Subcutaneous abdominal adipose tissue (tissue), 5 donors: ENCODE results near the gene GSTO2.

Experiments
- H3K27ac ChIP-seq: one replicate; pipeline ENCODE4 v1.7.0; 2013; ENCODE audit warnings: low read depth, mild to moderate bottlenecking, inconsistent platforms, low read length, moderate library complexity
- H3K27me3 ChIP-seq, 5 donors: one replicate each; pipeline ENCODE4 v1.7.0; 2013; ENCODE audit warnings: low read length in 5 of 5, inconsistent platforms in 1 of 5; ENCODE audit not compliant: control insufficient read depth in 5 of 5, insufficient read depth in 4 of 5
- H3K36me3 ChIP-seq, 5 donors: one replicate each; pipeline ENCODE4 v1.7.0; 2013; ENCODE audit warnings: low read length in 5 of 5; ENCODE audit not compliant: control insufficient read depth in 5 of 5, insufficient read depth in 5 of 5
- H3K4me1 ChIP-seq, 5 donors: one replicate each; pipeline ENCODE4 v1.7.0; 2013; ENCODE audit warnings: low read length in 5 of 5, mild to moderate bottlenecking in 3 of 5, moderate library complexity in 1 of 5; ENCODE audit not compliant: control insufficient read depth in 5 of 5, insufficient read depth in 5 of 5
- H3K4me3 ChIP-seq, 5 donors: one replicate each; pipeline ENCODE4 v1.7.0; 2013; ENCODE audit warnings: low read length in 5 of 5, low read depth in 1 of 5
- H3K9ac ChIP-seq, 5 donors: one replicate each; pipeline ENCODE4 v1.7.0; 2013; ENCODE audit warnings: low read length in 5 of 5, mild to moderate bottlenecking in 4 of 5, moderate library complexity in 3 of 5
- H3K9me3 ChIP-seq, 5 donors: one replicate each; pipeline ENCODE4 v1.7.0; 2013; ENCODE audit warnings: low read length in 5 of 5; ENCODE audit not compliant: control insufficient read depth in 5 of 5
- donor health status: healthy.
- donor health status: healthy.
- donor health status: healthy.
- donor health status: healthy.
- donor health status: healthy.

Gene GSTO2

DNA sequence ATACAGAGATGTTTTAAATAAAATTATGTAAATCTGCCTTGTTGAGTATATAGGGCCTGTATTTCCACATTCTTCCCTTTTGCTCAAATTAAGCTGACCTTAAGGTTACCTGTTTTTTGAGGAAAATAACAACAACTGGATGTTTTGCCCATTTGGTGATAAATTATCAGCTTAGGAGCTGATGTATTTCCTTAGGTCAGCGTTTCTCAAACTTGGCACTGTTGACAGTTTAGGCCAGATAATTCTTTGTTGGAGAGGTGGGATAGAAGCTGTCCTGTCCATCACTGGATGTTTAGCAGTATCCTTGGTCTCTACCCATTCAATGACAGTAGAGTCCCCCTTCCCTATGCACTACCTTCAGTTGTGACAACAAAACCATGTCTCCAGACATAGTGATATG is 7.2 kb downstream of the GSTO2 start:
- H3K27me3 ChIP-seq, result peaks cover 0 to 20% (median 11%) of the 10 kb centered on the region in 5 donors
- no peaks in the 10 kb centered on the region for H3K36me3 ChIP-seq
- no peak overlapping the region for H3K27ac ChIP-seq
- H3K4me1 ChIP-seq, result peaks cover 0 to 8% (median 6%) of the 10 kb centered on the region in 5 donors
- H3K9me3 ChIP-seq, result no peaks in the 10 kb centered on the region
- no peak overlapping the region for H3K9ac ChIP-seq
- no peak overlapping the region for H3K4me3 ChIP-seq

DNA sequence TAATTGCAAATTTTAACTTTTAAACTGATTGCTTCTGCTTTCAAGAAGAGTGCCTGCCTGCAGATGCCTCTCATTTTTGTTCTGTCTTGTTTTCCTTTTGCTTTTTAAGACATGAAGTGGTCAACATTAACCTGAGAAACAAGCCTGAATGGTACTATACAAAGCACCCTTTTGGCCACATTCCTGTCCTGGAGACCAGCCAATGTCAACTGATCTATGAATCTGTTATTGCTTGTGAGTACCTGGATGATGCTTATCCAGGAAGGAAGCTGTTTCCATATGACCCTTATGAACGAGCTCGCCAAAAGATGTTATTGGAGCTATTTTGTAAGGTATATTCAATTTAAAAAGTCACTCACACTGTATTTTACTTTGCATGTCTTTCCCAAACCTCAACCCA is 8.8 kb downstream of the GSTO2 start:
- H3K27me3 ChIP-seq, result peaks cover 0 to 20% (median 11%) of the 10 kb centered on the region in 5 donors
- H3K4me3 ChIP-seq, result no peak overlapping the region
- H3K9ac ChIP-seq, result no peak overlapping the region
- H3K4me1 ChIP-seq, result peaks cover 0 to 8% (median 6%) of the 10 kb centered on the region in 5 donors
- no peaks in the 10 kb centered on the region for H3K36me3 ChIP-seq
- no peak overlapping the region for H3K27ac ChIP-seq
- no peaks in the 10 kb centered on the region for H3K9me3 ChIP-seq

DNA sequence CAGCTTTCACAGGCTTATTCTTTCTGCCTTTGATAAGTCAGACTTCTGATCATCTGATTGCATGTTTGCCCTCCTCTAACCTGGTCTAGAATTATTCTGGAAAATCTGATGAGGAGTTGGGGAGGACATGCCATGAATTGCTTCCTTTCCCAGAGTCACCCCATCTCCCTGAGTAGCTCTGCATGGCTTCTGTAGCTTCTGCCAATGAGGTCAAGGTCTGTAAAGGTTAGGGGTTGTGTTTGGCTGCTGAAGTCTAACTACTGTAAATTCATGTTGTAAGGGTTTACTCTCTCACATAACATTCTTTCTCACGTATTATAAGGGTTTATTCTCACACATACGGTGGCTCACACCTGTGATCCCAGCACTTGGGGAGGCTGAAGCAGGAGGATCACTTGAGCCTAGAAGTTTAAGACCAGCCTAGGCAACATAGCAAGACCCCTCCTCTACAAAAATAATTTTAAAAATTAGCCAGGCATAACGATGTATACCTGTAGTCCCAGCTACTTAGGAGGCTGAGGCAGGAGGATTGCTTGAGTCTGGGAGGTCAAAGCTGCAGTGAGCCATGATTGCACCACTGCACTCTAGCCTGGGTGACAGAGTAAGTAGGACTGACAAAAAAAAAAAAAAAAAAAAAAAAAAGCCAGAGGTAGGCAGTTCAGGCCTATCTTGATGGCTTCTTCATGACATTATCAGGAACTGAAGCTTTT is 10.7 kb downstream of the GSTO2 start:
- Histone ChIP-seq H3K27ac (no peak overlapping the region), H3K27me3 (peaks cover 0 to 15% (median 9%) of the 10 kb centered on the region in 5 donors), H3K9me3 (no peaks in the 10 kb centered on the region), H3K4me1 (peaks cover 0 to 4% (median 3%) of the 10 kb centered on the region in 5 donors), H3K4me3 (no peak overlapping the region), H3K9ac (no peak overlapping the region), H3K36me3 (no peaks in the 10 kb centered on the region)

DNA sequence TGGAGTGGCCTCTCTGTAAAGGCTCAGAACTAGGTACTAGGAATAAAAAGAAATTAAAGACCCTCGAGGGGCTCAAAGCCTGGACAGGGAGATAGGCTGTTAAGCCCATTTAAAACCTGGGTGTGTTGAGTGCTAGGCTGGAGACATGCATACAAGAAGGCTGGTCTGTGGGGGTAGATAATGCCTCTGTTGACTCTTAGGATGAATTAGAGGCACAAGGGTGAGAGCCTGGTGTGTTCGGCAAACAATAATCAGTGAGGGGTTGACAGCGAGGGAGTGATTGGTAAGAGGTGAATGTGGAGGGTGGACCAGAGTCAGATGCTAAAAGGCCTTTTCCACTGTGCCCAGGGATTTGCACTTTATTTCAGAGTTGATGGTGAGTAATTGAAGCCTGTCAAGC is 12.7 kb downstream of the GSTO2 start:
- Histone ChIP-seq H3K27ac (no peak overlapping the region), H3K9ac (no peak overlapping the region), H3K9me3 (no peaks in the 10 kb centered on the region), H3K27me3 (peaks cover 0 to 4% (median 0%) of the 10 kb centered on the region in 5 donors), H3K4me1 (no peaks in the 10 kb centered on the region), H3K4me3 (no peak overlapping the region), H3K36me3 (no peaks in the 10 kb centered on the region)

DNA sequence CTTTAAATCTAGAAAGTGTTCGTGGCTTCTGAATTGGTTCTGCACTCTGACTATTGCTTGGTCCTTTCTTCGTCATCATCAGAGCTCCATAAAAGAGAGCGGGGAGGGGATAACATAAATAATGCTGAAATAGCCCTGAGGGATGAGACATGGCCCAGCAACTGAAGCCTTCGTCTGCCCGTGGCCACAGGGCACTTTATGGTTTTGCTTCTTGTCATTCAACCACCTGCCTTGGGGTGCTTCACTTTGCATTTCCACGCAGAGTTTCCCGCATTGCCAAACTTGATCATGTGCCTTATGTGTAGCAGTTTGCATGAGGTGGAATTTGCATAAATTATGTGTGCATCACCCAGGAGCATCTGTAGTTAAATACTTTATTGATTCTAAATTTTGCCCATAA is 15.9 kb downstream of the GSTO2 start:
- Histone ChIP-seq H3K4me1 (no peaks in the 10 kb centered on the region), H3K9me3 (no peaks in the 10 kb centered on the region), H3K27ac (no peak overlapping the region), H3K36me3 (no peaks in the 10 kb centered on the region), H3K4me3 (no peak overlapping the region), H3K9ac (no peak overlapping the region), H3K27me3 (no peaks in the 10 kb centered on the region)

DNA sequence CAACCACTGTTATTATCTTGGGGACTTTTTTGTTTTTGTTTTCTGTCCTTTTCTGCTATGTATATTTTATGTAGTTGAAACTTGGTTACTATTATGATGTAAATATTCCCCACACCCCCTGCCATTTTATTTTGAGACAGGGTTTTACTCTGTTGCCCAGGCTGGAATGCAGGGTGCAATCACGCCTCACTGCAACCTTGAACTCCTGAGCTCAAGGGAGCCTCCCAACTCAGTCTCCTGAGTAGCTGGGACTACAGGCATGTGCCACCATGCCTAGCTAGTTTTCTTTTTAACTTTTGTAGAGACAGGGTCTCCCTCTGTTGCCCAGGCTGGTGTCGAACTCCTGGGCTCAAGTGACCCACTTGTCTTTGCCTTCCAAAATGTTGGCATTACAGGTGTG is 18.0 kb downstream of the GSTO2 start:
- Histone ChIP-seq H3K27me3 (no peaks in the 10 kb centered on the region), H3K9me3 (no peaks in the 10 kb centered on the region), H3K4me3 (no peak overlapping the region), H3K36me3 (no peaks in the 10 kb centered on the region), H3K27ac (no peak overlapping the region), H3K4me1 (peaks cover 1 to 4% (median 3%) of the 10 kb centered on the region in 5 donors), H3K9ac (no peak overlapping the region)

DNA sequence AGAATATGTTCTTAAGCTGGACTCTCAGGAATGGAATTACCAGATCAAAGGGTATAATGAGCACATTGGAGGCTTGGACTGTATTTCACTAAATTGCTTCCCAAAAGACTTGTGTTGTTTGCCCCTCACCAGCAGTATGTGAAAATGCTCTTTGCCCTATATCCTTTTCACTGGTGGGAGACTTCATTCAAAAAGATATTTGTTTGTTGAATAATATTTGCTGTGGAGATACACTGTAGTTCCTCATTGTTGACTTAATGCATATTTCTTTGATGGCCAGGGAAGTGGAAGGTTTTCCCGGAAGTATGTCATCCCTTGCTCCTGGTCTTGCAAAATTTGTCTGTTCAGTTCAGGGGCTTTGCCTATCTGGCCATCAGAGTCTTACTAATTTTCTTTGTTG is 19.4 kb downstream of the GSTO2 start:
- H3K4me3 ChIP-seq, result no peak overlapping the region
- no peaks in the 10 kb centered on the region for H3K36me3 ChIP-seq
- no peak overlapping the region for H3K9ac ChIP-seq
- peaks cover 1 to 8% (median 3%) of the 10 kb centered on the region in 5 donors for H3K4me1 ChIP-seq
- no peaks in the 10 kb centered on the region for H3K9me3 ChIP-seq
- H3K27ac ChIP-seq, result no peak overlapping the region
- no peaks in the 10 kb centered on the region for H3K27me3 ChIP-seq

DNA sequence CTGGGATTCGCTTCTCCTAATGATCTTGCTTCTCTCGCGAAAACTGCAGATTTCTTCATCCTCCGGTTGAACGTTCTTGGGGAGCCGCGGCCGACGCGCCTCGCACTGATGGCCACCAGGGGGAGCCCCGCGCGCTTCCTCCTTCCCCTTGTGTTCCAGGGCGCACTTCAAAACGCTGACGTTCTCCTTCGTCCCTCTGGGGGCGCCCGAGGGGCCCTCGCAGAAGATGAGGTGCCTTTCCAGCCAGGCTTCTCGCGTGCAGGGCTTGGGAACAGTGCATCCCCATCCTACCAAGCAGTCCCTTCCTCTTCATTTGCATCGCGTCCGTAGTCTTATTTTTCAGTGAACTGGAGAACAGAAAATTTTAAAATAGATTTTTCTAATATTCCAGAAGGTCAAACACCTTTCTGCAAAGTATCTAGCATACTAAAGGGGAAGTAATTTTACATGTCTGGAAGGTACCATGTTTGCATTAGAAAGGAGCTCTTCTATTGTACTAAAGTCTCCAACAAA is 22.5 kb downstream of the GSTO2 start:
- Histone ChIP-seq H3K27me3 (no peaks in the 10 kb centered on the region), H3K9ac (no peak overlapping the region), H3K27ac (no peak overlapping the region), H3K4me3 (peak overlapping the region in 1 of 5 donors; percentile 10), H3K9me3 (no peaks in the 10 kb centered on the region), H3K4me1 (peaks cover 1 to 8% (median 3%) of the 10 kb centered on the region in 5 donors), H3K36me3 (no peaks in the 10 kb centered on the region)

DNA sequence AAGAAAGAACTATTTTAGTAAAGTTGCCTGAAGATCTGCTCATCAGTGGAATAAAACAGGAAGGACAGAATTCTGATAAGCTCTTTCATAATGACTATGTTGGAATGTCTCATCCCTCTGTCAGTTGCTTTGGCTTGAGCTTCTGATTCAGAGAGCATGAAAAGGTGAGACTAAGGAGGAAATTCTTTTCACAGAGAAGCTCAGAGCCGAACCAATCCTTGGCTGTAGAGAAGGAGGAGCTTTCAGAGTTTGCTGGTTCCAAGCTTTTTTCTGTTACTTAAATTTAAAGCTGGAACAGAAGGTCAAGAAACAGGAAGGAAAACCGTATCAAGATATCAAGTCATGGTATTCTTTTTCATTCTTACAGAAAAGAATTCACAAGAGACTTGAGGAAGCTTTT is 24.0 kb downstream of the GSTO2 start:
- H3K9me3 ChIP-seq, result no peaks in the 10 kb centered on the region
- no peak overlapping the region for H3K27ac ChIP-seq
- H3K36me3 ChIP-seq, result no peaks in the 10 kb centered on the region
- H3K27me3 ChIP-seq, result no peaks in the 10 kb centered on the region
- H3K4me3 ChIP-seq, result no peak overlapping the region
- no peak overlapping the region for H3K9ac ChIP-seq
- H3K4me1 ChIP-seq, result peaks cover 1 to 9% (median 3%) of the 10 kb centered on the region in 5 donors

DNA sequence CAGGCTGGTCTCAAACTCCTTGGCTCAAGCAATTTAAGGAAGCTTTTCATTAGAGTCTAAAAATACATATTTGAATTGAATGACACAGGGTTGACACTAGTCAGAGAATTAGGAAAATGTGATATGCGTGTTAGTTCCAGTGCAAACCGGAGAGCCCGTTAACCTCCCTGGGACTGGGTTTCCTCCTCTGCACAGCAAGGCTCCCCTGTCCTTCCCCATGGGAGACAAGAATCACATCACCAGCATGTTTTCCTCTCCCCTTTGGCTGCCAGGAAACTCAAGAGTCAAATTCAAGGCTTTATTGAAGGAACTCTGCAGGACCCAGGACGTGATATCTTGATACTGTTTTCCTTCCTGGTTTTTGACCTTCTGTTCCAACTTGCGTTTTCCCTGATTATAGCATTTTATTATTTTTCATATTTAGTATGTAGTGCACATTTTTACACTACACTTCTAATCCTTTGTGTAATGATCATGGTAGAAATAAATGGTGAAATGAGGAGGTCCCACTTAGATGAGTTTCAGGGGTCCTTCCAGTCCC is 24.9 kb downstream of the GSTO2 start:
- H3K9ac ChIP-seq, result no peak overlapping the region
- no peaks in the 10 kb centered on the region for H3K9me3 ChIP-seq
- H3K27ac ChIP-seq, result no peak overlapping the region
- no peak overlapping the region for H3K4me3 ChIP-seq
- H3K4me1 ChIP-seq, result peaks cover 1 to 13% (median 3%) of the 10 kb centered on the region in 5 donors
- peaks cover 0 to 2% (median 0%) of the 10 kb centered on the region in 5 donors for H3K27me3 ChIP-seq
- no peaks in the 10 kb centered on the region for H3K36me3 ChIP-seq
